MM.1S (cell line): Measurements from ENCODE around the gene RTN3.

Experiments
- EZH2 ChIP-seq: fragments of 300-600 bp; sonication (generic); optimal IDR thresholded peaks from 2 replicates; pipeline ENCODE3; 2017; ENCODE audit warnings: low read depth, mild to moderate bottlenecking, antibody characterized with exemption, low read length, mixed read lengths
- EZH2phosphoT487 ChIP-seq: fragments of 300-600 bp; sonication (generic); IDR thresholded peaks from 2 replicates; pipeline ENCODE4 v1.6.1; 2018; ENCODE audit warnings: antibody characterized with exemption, low read length
- TF ChIP-seq, protein P1 (sequence below): fragments of 300-600 bp; sonication (generic); IDR thresholded peaks from 2 replicates; pipeline ENCODE4 v1.5.1; 2016; ENCODE audit warnings: antibody characterized with exemption, low read length, mixed read lengths

DNA sequence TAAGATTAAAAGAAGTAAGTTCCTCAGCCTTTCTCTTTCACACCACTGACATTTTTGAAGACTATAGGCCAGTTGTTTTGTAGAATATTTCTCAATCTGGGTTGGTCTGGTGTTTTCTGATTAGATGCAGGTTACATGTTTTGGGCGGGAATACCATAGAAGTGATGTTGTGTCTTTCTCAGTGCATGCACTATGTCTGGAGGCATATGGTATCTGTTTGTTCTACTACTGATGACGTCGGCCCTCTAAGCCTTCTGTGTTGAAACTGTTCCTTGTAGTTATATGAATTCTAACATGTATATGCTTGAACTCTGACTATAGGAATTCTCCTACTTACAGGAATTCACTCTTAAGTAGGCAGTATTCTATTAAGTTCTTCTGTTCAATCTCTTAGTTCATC lies 65.7 kb downstream of the RTN3 start:
- TF ChIP-seq, protein P1, sequence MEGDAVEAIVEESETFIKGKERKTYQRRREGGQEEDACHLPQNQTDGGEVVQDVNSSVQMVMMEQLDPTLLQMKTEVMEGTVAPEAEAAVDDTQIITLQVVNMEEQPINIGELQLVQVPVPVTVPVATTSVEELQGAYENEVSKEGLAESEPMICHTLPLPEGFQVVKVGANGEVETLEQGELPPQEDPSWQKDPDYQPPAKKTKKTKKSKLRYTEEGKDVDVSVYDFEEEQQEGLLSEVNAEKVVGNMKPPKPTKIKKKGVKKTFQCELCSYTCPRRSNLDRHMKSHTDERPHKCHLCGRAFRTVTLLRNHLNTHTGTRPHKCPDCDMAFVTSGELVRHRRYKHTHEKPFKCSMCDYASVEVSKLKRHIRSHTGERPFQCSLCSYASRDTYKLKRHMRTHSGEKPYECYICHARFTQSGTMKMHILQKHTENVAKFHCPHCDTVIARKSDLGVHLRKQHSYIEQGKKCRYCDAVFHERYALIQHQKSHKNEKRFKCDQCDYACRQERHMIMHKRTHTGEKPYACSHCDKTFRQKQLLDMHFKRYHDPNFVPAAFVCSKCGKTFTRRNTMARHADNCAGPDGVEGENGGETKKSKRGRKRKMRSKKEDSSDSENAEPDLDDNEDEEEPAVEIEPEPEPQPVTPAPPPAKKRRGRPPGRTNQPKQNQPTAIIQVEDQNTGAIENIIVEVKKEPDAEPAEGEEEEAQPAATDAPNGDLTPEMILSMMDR, result no peak
- TF ChIP-seq EZH2 (no peak), EZH2phosphoT487 (no peak)
